CD4-positive, alpha-beta T cell (primary cell): ENCODE data around the gene PPP6R3. TPM values are rescaled to one million over a fixed set of nuclear protein-coding genes. Genes with fewer than 3 reads are reported as not detected.

Experiments used
- ATAC-seq: fragments of 200-7000 bp; cut with Tn5 transposase; one replicate; pipeline ENCODE4 v1.10.0; 2022; ENCODE audit warnings: mild to moderate bottlenecking; ENCODE audit not compliant: poor library complexity
- CTCF ChIA-PET: fragments of 350-600 bp; sonication (Branson Sonifier 250); formaldehyde crosslinking; loops from one replicate; lab custom pipeline; 2021; ENCODE audit warnings: antibody characterized with exemption, inconsistent platforms; lab: Charles Lee
- POLR2A ChIA-PET: fragments of 350-600 bp; sonication (Branson Sonifier 250); formaldehyde crosslinking; loops from one replicate; lab custom pipeline; 2021; ENCODE audit warnings: antibody characterized with exemption, inconsistent platforms; lab: Charles Lee
- DNase-seq, 14 experiments: peaks; one replicate each; pipeline ENCODE4 v3.0.0-alpha.2; 2013 to 2020; ENCODE audit warnings: mixed read lengths in 2 of 14
- H3K27ac ChIP-seq, 2 donors: one replicate each; pipeline versions ENCODE4 v1.5.1 to v1.7.0; 2013; ENCODE audit warnings: low read length in 2 of 2, low read depth in 1 of 2, mild to moderate bottlenecking in 1 of 2
- H3K27me3 ChIP-seq, 2 experiments: 1 replicate in 1 of 2; 2 replicates in 1 of 2; pipeline versions ENCODE4 v1.6.1 to v1.7.0; 2013; ENCODE audit warnings: low read length in 2 of 2, control low read depth in 1 of 2, mild to moderate bottlenecking in 1 of 2, moderate library complexity in 1 of 2; ENCODE audit not compliant: insufficient read depth in 2 of 2, control insufficient read depth in 1 of 2
- H3K36me3 ChIP-seq: one replicate; pipeline ENCODE4 v1.6.1; 2013; ENCODE audit warnings: low read length, control low read depth; ENCODE audit not compliant: insufficient read depth
- H3K4me1 ChIP-seq: one replicate; pipeline ENCODE4 v1.6.1; 2013; ENCODE audit warnings: low read length, control low read depth; ENCODE audit not compliant: insufficient read depth
- H3K4me3 ChIP-seq: one replicate; pipeline ENCODE4 v1.5.1; 2013; ENCODE audit warnings: mild to moderate bottlenecking, low read length, moderate library complexity
- H3K9me3 ChIP-seq, 2 experiments: 1 replicate in 1 of 2; 2 replicates in 1 of 2; pipeline versions ENCODE4 v1.6.1 to v1.7.0; 2013; ENCODE audit warnings: low read length in 2 of 2, mild to moderate bottlenecking in 2 of 2, control low read depth in 1 of 2, moderate library complexity in 1 of 2; ENCODE audit not compliant: control insufficient read depth in 1 of 2, insufficient read depth in 1 of 2
- H3K27ac Mint-ChIP-seq: one replicate; pipeline ENCODE4 v1.8.0; 2020; ENCODE audit warnings: mixed read lengths
- H3K27me3 Mint-ChIP-seq: one replicate; pipeline ENCODE4 v1.8.0; 2021; ENCODE audit warnings: mixed read lengths
- H3K36me3 Mint-ChIP-seq: one replicate; pipeline ENCODE4 v1.8.0; 2021; ENCODE audit warnings: low read depth, mixed read lengths
- H3K4me1 Mint-ChIP-seq: one replicate; pipeline ENCODE4 v1.8.0; 2021; ENCODE audit warnings: low read depth, mixed read lengths
- H3K4me3 Mint-ChIP-seq: one replicate; pipeline ENCODE4 v1.8.0; 2020; ENCODE audit warnings: mild to moderate bottlenecking, mixed read lengths
- H3K9me3 Mint-ChIP-seq: one replicate; pipeline ENCODE4 v1.8.0; 2020; ENCODE audit warnings: mixed read lengths
- CTCF ChIP-seq: fragments of 200-600 bp; IDR thresholded peaks from one replicate; pipeline ENCODE4 v1.8.0; 2022; ENCODE audit warnings: antibody characterized with exemption, mild to moderate bottlenecking
- intact Hi-C, 2 experiments: fragments of 100-400 bp; cut with DNase I in 1 of 2; cut with micrococcal nuclease in 1 of 2; formaldehyde crosslinking; loops; one replicate each; pipeline versions ENCODE4 v1.15.1 to v1.9.0; 2023 to 2025; cut with DNase I, micrococcal nuclease
- total RNA-seq, 174 experiments: library from RNA in 2 of 174; stranded (reverse) in 2 of 174; gene quantifications; one replicate each; pipeline ENCODE4 v1.2.3 and lab custom pipeline; 2021 to 2026

The PPP6R3 gene
- total RNA-seq, 2 experiments from 2014 or later, result 108 to 109 TPM

DNA sequence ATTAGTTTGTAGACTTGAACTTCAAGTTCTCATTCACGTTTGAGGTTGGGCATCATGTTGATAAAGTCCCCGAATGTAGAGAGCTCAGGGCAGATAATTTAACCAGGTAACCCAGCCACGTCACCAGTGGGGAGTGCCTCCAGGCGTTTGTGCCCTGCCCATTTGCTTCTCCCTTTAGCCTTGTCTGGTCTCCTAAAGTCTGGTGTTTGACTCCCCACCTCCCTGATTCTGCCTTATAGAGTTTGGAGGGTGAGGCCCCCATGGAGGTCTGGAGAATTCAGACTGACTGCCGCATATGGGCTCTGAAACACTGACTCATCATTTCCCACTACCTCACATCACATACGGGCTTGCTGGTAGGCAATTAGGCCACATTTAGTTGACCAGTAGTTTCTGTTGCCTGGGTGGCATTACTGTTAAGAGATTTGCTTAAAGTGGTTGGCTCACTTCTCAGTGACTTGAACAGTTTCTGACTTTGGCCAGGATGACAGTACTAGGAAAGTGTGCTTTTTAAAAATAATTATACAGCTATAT, 124.5 kb downstream of the PPP6R3 start:
- Histone ChIP-seq H3K4me3 (no peak overlapping the region), H3K27ac (no peak overlapping the region), H3K4me1 (no peaks in the 10 kb centered on the region), H3K36me3 (peaks cover 85% of the 10 kb centered on the region), H3K9me3 (no peaks in the 10 kb centered on the region), H3K27me3 (no peaks in the 10 kb centered on the region)
- intact Hi-C loops, result loop anchor here (2.0 to 5.0 kb wide), 2 partner anchors 502 to 504 kb away; no protein-coding TSS in a partner anchor
- no peak for DNase-seq
- ChIA-PET POLR2A (no interaction called here), CTCF (interaction anchor here (1.3 to 1.8 kb wide), 4 partner anchors 9 to 253 kb away, joined by 3 to 6 read pairs (median 4); no protein-coding TSS in a partner anchor)
- H3K4me3 Mint-ChIP-seq, result no peak overlapping the region
- peaks cover 99% of the 10 kb centered on the region for H3K36me3 Mint-ChIP-seq
- no peak for TF ChIP-seq CTCF
- ATAC-seq, result no peak
- H3K27me3 Mint-ChIP-seq, result no peaks in the 10 kb centered on the region
- H3K27ac Mint-ChIP-seq, result no peak overlapping the region
- peaks cover 9% of the 10 kb centered on the region for H3K4me1 Mint-ChIP-seq
- H3K9me3 Mint-ChIP-seq, result no peaks in the 10 kb centered on the region

GRCh38 chr11:68589547-68590216, 129.1 kb downstream of the PPP6R3 start:
- no peaks in the 10 kb centered on the region for H3K27me3 Mint-ChIP-seq
- no peak for TF ChIP-seq CTCF
- no peak overlapping the region for H3K4me3 Mint-ChIP-seq
- Histone ChIP-seq H3K27me3 (no peaks in the 10 kb centered on the region), H3K4me1 (no peaks in the 10 kb centered on the region), H3K4me3 (no peak overlapping the region), H3K9me3 (no peaks in the 10 kb centered on the region), H3K27ac (no peak overlapping the region), H3K36me3 (peaks cover 86% of the 10 kb centered on the region)
- intact Hi-C loops, result loop anchor here in 1 of 2 experiments (10.0 kb wide), 1 partner anchor 265 kb away; no protein-coding TSS in a partner anchor
- no peak for DNase-seq
- peaks cover 98% of the 10 kb centered on the region for H3K36me3 Mint-ChIP-seq
- no peaks in the 10 kb centered on the region for H3K4me1 Mint-ChIP-seq
- CTCF ChIA-PET, result interaction anchor here (1.0 kb wide), 1 partner anchor 254 kb away, joined by 3 read pairs; no protein-coding TSS in a partner anchor
- no peak for ATAC-seq
- H3K27ac Mint-ChIP-seq, result no peak overlapping the region
- POLR2A ChIA-PET, result no interaction called here
- no peaks in the 10 kb centered on the region for H3K9me3 Mint-ChIP-seq

GRCh38 chr11:68591719-68592118, 131.2 kb downstream of the PPP6R3 start:
- Histone ChIP-seq H3K27me3 (no peaks in the 10 kb centered on the region), H3K27ac (no peak overlapping the region), H3K4me1 (no peaks in the 10 kb centered on the region), H3K36me3 (peaks cover 80% of the 10 kb centered on the region), H3K4me3 (no peak overlapping the region), H3K9me3 (no peaks in the 10 kb centered on the region)
- no peaks in the 10 kb centered on the region for H3K4me1 Mint-ChIP-seq
- ATAC-seq (no peak), DNase-seq (no peak)
- peaks cover 96% of the 10 kb centered on the region for H3K36me3 Mint-ChIP-seq
- intact Hi-C loops, result loop anchor here in 1 of 2 experiments (10.0 kb wide), 1 partner anchor 263 kb away; no protein-coding TSS in a partner anchor
- no peaks in the 10 kb centered on the region for H3K9me3 Mint-ChIP-seq
- no peaks in the 10 kb centered on the region for H3K27me3 Mint-ChIP-seq
- no peak for TF ChIP-seq CTCF
- ChIA-PET POLR2A (no interaction called here), CTCF (interaction anchor here (1.2 kb wide), 1 partner anchor 8 kb away, joined by 3 read pairs; no protein-coding TSS in a partner anchor)
- H3K4me3 Mint-ChIP-seq, result no peak overlapping the region
- no peak overlapping the region for H3K27ac Mint-ChIP-seq
